HepG2 (cell line): ENCODE measurements around the gene GPBAR1. TPM values are rescaled to one million over a fixed set of nuclear protein-coding genes. Genes with fewer than 3 reads are reported as not detected.

ENCODE experiments used
- ATM ChIP-seq: fragments of 450-650 bp; IDR thresholded peaks from 2 replicates; pipeline ENCODE4 v1.7.1; 2017; ENCODE audit warnings: mild to moderate bottlenecking, borderline replicate concordance
- HIC2 ChIP-seq: sonication (generic); formaldehyde crosslinking; IDR thresholded peaks from 2 replicates; pipeline ENCODE4 v1.9.0; 2022; ENCODE audit warnings: low read depth, missing genetic modification reagents
- HIVEP1 ChIP-seq: sonication (generic); formaldehyde crosslinking; IDR thresholded peaks from 2 replicates; pipeline ENCODE4 v1.4.0; 2020; ENCODE audit warnings: mild to moderate bottlenecking, missing genetic modification reagents
- PITX1 ChIP-seq: sonication (generic); formaldehyde crosslinking; IDR thresholded peaks from 2 replicates; pipeline ENCODE4 v1.5.1; 2020; ENCODE audit warnings: mild to moderate bottlenecking, missing genetic modification reagents
- REL ChIP-seq: sonication (generic); formaldehyde crosslinking; conservative IDR thresholded peaks from 2 replicates; pipeline ENCODE4 v1.8.0; 2022; ENCODE audit warnings: mild to moderate bottlenecking, missing genetic modification reagents, moderate library complexity
- SP4 ChIP-seq: sonication (generic); formaldehyde crosslinking; IDR thresholded peaks from 2 replicates; pipeline ENCODE4 v1.8.1; 2023; ENCODE audit warnings: mild to moderate bottlenecking, missing genetic modification reagents
- XRCC5 ChIP-seq: fragments of 200-400 bp; formaldehyde crosslinking; optimal IDR thresholded peaks from 2 replicates; pipeline ENCODE3; 2017; ENCODE audit warnings: mild to moderate bottlenecking, low read length
- ZBTB14 ChIP-seq: sonication (generic); formaldehyde crosslinking; IDR thresholded peaks from 2 replicates; pipeline ENCODE4 v1.4.0; 2020; ENCODE audit warnings: missing genetic modification reagents
- ZBTB42 ChIP-seq: sonication (generic); formaldehyde crosslinking; IDR thresholded peaks from 2 replicates; pipeline ENCODE4 v1.5.0; 2020; ENCODE audit warnings: mild to moderate bottlenecking, missing genetic modification reagents
- ZC3H4 ChIP-seq: sonication (generic); formaldehyde crosslinking; IDR thresholded peaks from 2 replicates; pipeline ENCODE4 v1.4.0; 2020; ENCODE audit warnings: missing genetic modification reagents, borderline replicate concordance
- ZMYM3 ChIP-seq: sonication (generic); formaldehyde crosslinking; IDR thresholded peaks from 2 replicates; pipeline ENCODE4 v1.5.1; 2020; ENCODE audit warnings: mild to moderate bottlenecking, missing genetic modification reagents
- ZNF121 ChIP-seq: sonication (generic); formaldehyde crosslinking; IDR thresholded peaks from 2 replicates; pipeline ENCODE4 v1.5.0; 2020; ENCODE audit warnings: mild to moderate bottlenecking, missing genetic modification reagents
- ZNF34 ChIP-seq: sonication (generic); formaldehyde crosslinking; IDR thresholded peaks from 2 replicates; pipeline ENCODE4 v1.4.0; 2020; ENCODE audit warnings: mild to moderate bottlenecking, missing genetic modification reagents, borderline replicate concordance
- ZNF431 ChIP-seq: sonication (generic); formaldehyde crosslinking; IDR thresholded peaks from 2 replicates; pipeline ENCODE4 v1.9.0; 2022; ENCODE audit warnings: missing genetic modification reagents, low read depth, mild to moderate bottlenecking, borderline replicate concordance
- ZNF512B ChIP-seq: sonication (generic); formaldehyde crosslinking; IDR thresholded peaks from 2 replicates; pipeline ENCODE4 v1.5.1; 2020; ENCODE audit warnings: missing genetic modification reagents, mild to moderate bottlenecking, borderline replicate concordance
- ZNF619 ChIP-seq: sonication (generic); formaldehyde crosslinking; IDR thresholded peaks from 2 replicates; pipeline ENCODE4 v1.4.0; 2020; ENCODE audit warnings: mild to moderate bottlenecking, missing genetic modification reagents
- ZNF792 ChIP-seq: IDR thresholded peaks from 2 replicates; pipeline ENCODE4 v1.6.1; 2016
- ZSCAN21 ChIP-seq: sonication (generic); formaldehyde crosslinking; IDR thresholded peaks from 2 replicates; pipeline ENCODE4 v1.8.0; 2022; ENCODE audit warnings: mild to moderate bottlenecking, missing genetic modification reagents, moderate library complexity, borderline replicate concordance
- polyA plus RNA-seq, 8 experiments: library from polyadenylated mRNA; depleted of rRNA in 3 of 8; stranded (reverse) in 7 of 8; unstranded in 1 of 8; fragments of >200 nt; fragmentation: Illumina TruSeq in 4 of 8; extraction: Trizol in 4 of 8; gene quantifications; 2 replicates each; pipeline versions ENCODE4 v1.2.1 to v1.2.3, GENCODE V29; 2011 to 2016; ENCODE audit warnings: low read depth in 4 of 8, missing spikeins in 1 of 8, mixed read lengths in 1 of 8; ENCODE audit not compliant: insufficient read depth in 1 of 8
- total RNA-seq, 5 experiments: library from RNA; depleted of rRNA; stranded (reverse); fragments of >200 nt; fragmentation: Illumina TruSeq; extraction: Trizol; gene quantifications; 2 replicates each; pipeline ENCODE4 v1.2.3, GENCODE V29; 2016; ENCODE audit warnings: low read depth in 1 of 5
- TF ChIP-seq, protein P1 (sequence below): sonication (generic); formaldehyde crosslinking; IDR thresholded peaks from 2 replicates; pipeline ENCODE4 v1.5.0; 2020; ENCODE audit warnings: missing genetic modification reagents
- TF ChIP-seq, protein P2 (sequence below): IDR thresholded peaks from 2 replicates; pipeline ENCODE4 v1.6.1; 2018; ENCODE audit warnings: missing genetic modification reagents, mild to moderate bottlenecking, missing compliant biosample characterization
- TF ChIP-seq, protein P3 (sequence below): sonication (generic); formaldehyde crosslinking; IDR thresholded peaks from 2 replicates; pipeline ENCODE4 v1.4.0; 2020; ENCODE audit warnings: missing genetic modification reagents, borderline replicate concordance

Gene GPBAR1
- total and polyA plus RNA-seq, 2 of the 13 experiments (the other 11 are each of a cell fraction or from before 2014, with no cell fraction given): 0.05 to 0.09 TPM

DNA sequence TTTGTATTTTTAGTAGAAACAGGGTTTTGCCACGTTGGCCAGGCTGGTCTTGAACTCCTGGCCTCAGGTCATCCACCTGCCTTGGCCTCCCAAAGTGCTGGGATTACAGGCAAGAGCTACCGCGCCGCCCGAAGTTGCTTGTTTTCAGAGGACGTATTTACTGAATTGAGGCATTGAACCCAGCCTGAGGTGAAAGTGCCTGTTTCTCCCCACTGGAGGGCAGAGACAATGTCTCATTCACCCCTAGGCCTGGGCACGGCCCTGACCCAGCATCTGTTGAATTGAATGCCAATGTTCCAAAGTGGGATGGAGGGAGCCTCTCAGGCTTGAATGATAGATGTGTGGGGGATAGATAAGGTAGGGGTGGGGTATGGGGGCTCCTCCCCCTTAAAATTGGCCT, 36.0 kb downstream of the GPBAR1 start (continued):
- no peak; the same call in 1 of the 2 replicates for TF ChIP-seq ZBTB14 (CRISPR knock-in tag)
- 0 out of 2 replicates have a peak, but pooled peaks have one; percentile 11 for TF ChIP-seq HIVEP1
- peak; percentile 90 for TF ChIP-seq HIC2 (CRISPR knock-in tag)
- TF ChIP-seq ZNF792 (CRISPR knock-in tag): peak; percentile 79; the same call in 1 of the 2 replicates
- TF ChIP-seq ZMYM3 (CRISPR knock-in tag): peak; percentile 94
- TF ChIP-seq, protein P1, sequence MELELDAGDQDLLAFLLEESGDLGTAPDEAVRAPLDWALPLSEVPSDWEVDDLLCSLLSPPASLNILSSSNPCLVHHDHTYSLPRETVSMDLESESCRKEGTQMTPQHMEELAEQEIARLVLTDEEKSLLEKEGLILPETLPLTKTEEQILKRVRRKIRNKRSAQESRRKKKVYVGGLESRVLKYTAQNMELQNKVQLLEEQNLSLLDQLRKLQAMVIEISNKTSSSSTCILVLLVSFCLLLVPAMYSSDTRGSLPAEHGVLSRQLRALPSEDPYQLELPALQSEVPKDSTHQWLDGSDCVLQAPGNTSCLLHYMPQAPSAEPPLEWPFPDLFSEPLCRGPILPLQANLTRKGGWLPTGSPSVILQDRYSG (CRISPR knock-in tag): no peak
- no peak for TF ChIP-seq ZNF512B (CRISPR knock-in tag)
- TF ChIP-seq, protein P2, sequence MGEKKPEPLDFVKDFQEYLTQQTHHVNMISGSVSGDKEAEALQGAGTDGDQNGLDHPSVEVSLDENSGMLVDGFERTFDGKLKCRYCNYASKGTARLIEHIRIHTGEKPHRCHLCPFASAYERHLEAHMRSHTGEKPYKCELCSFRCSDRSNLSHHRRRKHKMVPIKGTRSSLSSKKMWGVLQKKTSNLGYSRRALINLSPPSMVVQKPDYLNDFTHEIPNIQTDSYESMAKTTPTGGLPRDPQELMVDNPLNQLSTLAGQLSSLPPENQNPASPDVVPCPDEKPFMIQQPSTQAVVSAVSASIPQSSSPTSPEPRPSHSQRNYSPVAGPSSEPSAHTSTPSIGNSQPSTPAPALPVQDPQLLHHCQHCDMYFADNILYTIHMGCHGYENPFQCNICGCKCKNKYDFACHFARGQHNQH (CRISPR knock-in tag): 0 out of 2 replicates have a peak, but pooled peaks have one; percentile 14
- peak; percentile 5; the same call in 1 of the 2 replicates for TF ChIP-seq PITX1 (CRISPR knock-in tag)
- no peak for TF ChIP-seq XRCC5
- TF ChIP-seq ZNF34: no peak
- TF ChIP-seq, protein P3, sequence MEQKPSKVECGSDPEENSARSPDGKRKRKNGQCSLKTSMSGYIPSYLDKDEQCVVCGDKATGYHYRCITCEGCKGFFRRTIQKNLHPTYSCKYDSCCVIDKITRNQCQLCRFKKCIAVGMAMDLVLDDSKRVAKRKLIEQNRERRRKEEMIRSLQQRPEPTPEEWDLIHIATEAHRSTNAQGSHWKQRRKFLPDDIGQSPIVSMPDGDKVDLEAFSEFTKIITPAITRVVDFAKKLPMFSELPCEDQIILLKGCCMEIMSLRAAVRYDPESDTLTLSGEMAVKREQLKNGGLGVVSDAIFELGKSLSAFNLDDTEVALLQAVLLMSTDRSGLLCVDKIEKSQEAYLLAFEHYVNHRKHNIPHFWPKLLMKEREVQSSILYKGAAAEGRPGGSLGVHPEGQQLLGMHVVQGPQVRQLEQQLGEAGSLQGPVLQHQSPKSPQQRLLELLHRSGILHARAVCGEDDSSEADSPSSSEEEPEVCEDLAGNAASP (CRISPR knock-in tag): peak; percentile 88; the same call in 1 of the 2 replicates
- no peak for TF ChIP-seq SP4 (CRISPR knock-in tag)
- no peak for TF ChIP-seq ZNF121 (CRISPR knock-in tag)
- no peak for TF ChIP-seq ZC3H4 (CRISPR knock-in tag)
- no peak for TF ChIP-seq ATM
- 0 out of 2 replicates have a peak, but pooled peaks have one; percentile 47 for TF ChIP-seq ZNF619
- no peak for TF ChIP-seq ZNF431
- TF ChIP-seq ZBTB42: no peak
- TF ChIP-seq REL (CRISPR knock-in tag): no peak
- 0 out of 2 replicates have a peak, but pooled peaks have one; percentile 16 for TF ChIP-seq ZSCAN21 (CRISPR knock-in tag)
